Cerebellar nuclear complex (tissue), 1 donor: ENCODE results near the gene RIN3.
"Not testable (repeated sequence)": the region's sequence is repeated elsewhere in the genome, so short reads cannot be mapped to it uniquely, and the experiment has no call there.

Experiments used
- DNase-seq, 2 experiments: peaks; one replicate each; lab custom pipeline; 2025; lab: John Stamatoyannopoulos, UW

The RIN3 gene

DNA sequence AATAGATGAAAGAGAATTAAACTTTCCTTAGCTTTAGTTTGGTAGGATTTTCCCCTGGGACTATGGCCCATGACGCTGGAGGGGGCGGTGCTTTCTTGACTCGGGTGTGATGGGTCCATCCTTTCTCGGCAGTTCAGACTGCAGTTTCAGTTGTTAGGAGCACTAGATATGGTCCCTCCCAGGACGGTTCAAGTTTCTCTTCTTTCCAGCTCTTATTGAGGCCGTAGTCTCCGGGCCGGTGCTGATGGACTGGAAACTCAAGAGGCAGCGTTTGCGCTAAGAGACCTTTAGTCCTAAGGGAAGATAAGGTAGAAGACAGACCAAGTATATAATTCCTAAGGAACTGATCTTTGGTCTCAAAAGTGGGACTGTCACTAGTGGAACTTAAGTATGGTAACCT, 111.2 kb downstream of the RIN3 start:
- DNase-seq: no peak

DNA sequence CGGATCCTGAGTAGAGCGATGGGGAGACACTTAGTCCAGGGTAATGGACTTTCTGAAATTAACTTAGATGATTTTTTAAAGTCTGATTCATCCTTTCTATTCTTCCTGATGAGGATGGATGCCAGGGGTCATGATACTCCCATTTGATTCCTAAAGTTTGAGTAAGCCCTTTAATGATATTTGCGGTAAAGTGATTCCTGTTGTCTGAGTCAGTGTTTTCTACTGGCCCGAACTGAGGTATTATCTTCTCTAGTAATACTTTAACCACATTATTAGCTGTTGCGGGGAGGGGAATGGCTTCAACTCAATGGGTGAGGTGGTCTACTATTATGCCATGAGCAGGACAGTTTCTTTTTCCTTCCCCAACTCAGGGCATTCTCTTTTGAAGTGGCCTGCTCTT, 111.6 kb downstream of the RIN3 start:
- DNase-seq: no peak

DNA sequence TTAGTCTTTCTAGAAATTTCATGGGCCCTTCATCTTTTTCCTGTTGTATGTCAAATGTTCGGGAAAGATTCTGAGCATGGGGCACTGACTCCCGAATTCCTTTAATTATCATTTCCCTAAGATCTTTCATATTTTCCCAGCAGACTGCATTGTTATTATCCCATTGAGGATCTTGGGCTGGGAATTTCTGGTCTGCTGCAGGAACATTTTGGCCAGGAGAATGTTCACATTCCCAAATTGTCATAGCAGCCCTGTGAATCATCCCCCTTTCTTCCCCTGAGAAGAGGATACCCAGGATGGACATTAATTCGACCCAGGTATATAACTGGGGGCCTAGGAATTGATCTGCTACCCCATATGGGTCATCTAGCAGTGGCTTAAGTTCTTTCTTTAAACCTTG, 112.5 kb downstream of the RIN3 start:
- DNase-seq: no peak

DNA sequence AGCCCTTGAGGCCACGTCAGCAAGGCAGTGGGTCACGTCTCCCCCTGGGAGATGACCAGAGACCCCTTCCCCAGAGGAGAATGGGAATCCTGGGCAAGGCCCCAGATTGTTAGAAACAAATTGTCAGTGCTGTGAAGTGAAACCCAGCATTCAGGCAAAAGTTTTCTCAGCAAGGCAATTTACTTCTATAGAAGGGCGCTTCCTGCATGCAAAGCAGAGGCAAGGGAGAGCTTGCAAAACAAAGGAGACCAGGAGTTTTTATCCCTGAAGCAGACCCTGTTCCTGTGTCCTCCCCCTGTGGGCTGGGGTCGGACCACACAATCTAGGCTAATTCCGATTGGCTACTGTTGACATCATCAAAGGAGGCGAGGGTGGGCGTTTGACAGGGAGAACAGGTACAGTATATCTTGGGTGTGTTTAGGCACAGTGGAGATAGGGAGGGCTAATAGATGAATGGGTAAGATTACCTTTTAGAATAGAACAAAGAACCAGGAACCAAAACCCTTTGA, 114.2 kb downstream of the RIN3 start:
- no peak for DNase-seq

DNA sequence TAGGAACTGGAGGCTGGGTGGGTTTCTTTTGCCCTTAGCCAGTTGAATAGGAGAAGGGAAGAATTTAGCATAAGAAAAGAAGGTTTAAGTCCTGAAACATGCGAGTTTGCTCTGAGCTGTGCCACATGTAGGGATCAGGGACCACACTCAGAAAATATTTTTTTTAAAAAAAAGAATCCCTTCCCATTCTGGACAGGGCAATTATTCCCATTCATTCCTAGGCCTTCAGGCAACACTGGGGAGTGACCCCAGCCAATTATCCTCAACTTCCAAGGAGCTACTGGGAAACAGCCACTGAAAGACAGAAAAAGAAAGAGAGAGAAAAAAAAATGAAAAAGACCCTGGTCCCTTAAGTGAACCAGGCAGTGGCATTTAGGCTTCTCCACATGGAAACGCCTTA, 115.1 kb downstream of the RIN3 start:
- DNase-seq: no peak

DNA sequence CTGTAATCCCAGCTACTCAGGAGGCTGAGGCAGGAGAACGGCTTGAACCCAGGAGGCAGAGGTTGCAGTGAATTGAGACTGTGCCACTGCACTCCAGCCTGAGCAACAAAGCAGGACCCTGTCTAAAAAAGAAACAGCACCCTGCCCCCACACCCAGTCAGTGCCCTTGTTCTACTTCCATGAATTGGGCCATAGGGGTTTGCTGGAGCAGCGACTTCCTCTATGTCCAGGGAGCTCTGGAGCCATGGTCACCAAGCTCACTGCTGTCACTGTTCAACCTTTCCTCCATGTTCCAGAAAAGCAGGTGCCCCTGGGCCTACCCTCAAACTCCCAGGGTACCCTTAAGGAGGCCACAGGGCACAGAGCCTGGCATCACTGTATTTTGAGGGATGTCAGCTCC, 116.8 kb downstream of the RIN3 start:
- no peak for DNase-seq

DNA sequence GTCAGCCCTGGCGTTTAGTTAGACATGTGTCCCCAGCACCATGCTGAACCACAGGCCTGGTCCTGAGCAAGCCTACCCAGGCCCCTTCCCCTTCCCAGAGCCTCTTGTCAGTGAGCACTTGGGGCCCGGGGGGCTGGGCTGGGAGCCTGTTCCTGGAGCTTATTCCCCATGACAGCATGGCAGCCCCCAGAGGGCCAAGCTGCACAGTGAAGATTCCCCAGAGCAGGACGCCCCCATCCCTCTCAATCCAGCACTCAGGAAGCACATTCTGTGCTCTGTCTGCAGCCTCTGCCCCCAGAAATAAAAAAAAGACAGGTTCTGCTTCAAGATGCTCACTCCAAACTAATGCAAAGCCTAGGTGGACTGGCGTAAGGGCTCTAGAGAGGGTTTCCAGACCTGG, 117.5 kb downstream of the RIN3 start:
- no peak for DNase-seq

DNA sequence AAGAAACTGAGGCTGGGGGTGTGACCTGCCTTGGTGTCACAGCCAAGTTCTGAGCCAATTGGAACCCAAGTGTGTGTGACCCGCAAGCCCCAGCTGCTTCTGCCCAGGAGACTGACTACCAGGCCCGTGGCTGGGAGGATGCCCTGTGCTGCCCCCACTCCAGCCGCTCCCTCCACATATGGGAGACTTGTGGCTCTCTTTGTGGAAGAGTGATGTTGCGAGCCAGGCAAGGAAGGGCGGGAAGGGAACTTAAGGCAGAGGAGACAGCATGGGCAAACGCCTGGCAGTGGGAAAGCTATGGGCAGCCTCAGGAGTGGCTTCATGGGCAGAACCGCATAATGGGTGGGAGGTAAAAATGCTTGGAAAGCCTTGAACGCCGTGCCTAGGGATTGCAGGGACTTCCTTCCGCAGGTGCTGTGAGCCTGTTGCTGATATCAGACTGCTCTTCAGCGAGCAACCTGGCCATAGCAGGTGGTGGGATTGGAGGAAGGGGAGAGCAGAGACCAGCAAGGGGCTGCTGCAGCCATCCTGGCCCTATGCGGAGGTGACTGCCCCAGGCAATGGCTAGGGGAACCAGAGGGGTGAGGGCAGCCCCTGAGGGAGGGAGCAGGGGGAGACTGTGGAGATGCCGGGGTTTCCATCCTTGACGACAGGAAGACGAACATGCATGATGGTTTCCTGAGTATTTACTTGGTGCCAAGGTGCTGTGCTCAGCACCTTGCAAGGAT, 119.1 kb downstream of the RIN3 start:
- DNase-seq: no peak

DNA sequence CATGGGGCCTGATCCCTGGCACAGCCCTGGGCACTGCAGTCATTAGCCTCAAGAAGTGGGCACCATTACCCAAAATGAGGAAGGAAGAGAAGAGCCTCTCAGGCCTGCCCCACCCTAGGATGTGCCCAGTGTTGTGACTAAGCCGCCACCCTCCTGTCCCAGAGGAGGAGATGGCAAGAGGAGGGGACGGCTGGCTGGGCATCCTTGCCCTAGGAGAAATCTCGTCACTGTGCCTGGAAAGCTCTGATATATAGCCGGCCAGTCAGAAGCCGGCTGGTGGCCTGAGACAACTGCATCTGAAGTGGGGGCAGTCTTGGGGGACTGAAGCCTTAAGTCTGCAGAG, 119.7 kb downstream of the RIN3 start:
- DNase-seq: no peak

DNA sequence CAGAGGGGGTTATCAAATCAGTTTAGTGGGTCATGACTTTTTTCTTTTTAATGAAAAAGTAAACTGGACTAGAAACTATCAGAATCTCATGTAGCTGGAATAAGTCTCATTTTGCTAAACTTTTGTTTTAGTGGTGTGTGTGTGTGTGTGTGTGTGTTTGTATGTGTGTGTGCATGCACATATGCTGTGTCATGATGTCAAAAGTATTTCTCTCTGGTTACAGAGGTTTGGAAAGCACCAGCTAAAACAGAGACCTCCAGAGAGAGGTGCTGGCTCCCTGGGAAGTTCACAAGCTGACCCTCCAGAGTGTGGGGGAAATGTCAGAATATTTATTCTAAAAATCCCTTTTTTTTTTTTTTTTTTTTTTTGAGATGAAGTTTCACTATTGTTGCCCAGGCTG, 120.1 kb downstream of the RIN3 start:
- DNase-seq: no peak

DNA sequence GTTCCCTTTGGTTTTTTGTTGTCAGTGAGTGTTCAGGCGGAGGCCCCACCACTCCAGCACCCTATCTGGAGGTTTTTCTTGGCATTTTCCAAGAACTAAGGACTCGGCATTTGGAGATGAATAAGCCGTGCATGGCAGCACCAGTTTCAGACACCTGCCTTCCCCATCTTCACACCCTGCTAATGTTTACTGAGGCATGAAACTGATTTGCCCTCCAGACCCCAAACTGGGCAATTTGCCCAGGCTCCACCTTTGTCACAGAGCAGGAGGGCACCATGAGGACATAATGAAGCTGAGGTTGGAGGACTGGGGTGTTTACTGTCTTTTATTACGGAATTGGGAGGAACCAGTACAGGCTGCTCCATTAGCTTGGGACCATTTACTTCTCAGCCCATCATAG, 121.5 kb downstream of the RIN3 start:
- no peak for DNase-seq

DNA sequence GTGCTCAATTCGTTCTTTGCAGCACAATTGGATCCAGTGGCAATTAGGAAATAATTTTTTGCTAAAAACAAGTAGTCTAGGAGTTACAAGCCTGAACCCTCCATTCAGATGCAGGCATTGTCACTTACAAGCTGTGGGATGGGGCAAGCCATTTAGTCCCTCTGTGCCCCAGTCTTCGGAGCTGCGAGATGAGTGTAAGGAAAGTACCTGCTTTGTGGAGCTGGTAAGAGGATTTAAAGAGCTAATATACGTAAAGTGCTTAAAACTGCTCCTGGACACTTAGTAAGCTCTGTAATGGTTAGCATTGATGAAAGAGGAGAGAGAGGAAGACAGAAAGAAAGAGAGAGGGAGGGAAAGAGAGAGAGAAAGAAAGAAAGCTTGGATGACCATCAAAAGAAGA, 122.3 kb downstream of the RIN3 start:
- no peak for DNase-seq

DNA sequence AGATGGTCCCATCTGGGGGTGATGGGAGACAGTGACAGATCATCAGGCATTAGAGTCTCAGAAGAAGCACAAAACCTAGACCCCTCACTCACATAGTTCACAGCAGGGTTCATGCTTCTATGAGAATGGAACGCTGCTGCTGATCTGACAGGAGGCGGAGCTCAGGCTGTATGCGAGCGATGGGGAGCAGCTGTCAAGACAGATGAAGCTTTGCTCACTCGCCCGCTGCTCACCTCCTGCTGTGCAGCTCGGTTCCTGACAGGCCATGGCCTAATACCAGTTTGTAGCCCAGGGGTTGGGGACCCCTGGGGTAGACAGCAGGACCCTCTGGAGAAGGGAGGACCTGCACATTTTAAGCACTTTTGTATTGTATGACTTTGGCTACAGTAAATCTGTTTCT, 123.6 kb downstream of the RIN3 start:
- DNase-seq: no peak

DNA sequence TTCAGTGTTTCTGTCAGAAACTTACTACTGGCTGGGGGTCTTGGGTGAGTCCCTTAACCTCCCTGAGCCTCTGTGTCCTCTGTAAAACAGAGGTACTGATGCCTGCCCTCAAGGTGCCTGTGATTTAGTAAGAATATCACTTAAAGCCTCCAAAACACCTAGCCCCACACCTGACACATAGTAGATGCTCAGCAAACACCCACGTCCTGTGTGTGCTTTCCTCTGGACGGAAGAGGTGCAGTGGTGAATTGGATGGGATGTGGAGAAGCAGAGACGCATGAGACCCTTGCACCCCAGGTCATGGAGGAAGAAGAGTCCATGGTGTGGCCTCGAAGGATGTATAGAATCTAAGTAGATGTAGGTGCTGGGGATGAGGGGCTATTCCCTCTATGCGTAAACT, 124.3 kb downstream of the RIN3 start:
- DNase-seq: no peak

DNA sequence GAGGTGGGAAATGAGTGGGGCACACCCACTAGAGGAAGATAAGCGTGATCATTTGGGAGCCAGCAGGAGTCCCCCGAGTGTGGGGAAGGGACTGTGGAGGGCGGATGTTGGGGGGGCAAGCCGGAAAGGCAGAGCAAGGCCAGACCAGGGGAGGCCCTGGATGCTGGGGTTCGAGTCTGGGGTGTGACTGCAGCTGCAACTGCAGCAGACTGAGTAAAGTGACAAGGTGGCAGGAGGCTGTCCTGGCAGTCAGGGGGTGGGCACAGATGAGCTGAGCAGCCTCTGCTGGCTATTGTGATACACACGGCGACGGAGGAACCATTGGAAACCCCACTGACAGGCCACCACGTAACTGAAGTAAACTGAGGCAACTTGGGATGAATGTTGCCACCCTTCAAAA, 124.7 kb downstream of the RIN3 start:
- DNase-seq: no peak

DNA sequence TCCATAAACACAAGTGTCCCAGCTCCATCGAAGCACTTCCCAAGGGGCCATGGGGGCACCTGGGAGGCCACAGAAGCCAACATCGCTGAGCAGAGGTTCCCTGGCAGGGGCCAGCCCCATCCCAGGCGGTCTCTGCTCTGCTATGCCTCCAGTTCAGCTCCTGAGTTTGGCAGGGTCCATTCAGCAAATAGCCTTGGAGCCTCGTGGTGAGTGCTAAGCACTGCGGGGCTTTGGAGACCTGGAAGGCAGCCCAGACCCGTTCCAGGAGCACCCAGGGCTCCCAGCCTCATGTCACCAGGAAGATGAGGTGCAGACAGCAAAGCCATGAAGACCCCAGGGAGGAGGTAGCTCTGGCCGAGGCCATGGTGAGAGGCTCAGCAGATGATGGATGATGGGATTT, 125.3 kb downstream of the RIN3 start:
- DNase-seq: no peak

DNA sequence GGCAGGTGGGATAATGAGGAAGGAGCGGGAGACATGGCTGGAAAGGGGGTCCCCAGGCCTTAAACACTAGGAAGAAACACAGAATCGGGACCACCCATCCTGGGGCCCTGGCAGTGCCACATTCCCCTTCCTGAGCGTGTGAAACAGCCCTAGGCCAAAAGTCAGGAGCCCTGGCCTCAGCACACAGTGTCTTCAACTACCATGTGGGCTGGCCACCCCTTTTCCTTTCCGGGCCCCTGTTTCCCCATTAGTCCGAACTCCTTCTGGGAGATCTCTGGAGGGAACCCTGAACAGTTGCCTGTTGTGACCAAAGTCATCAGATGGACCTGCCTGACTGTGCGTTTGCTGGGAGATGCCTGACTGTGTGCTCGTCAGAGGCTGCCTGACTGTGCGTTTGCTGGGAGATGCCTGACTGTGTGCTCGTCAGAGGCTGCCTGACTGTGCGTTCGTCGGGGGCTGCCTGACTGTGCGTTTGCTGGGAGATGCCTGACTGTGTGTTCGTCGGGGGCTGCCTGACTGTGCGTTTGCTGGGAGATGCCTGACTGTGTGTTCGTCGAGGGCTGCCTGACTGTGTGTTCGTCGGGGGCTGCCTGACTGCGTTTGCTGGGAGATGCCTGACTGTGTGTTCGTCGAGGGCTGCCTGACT, 126.0 kb downstream of the RIN3 start:
- not testable (repeated sequence) for DNase-seq

DNA sequence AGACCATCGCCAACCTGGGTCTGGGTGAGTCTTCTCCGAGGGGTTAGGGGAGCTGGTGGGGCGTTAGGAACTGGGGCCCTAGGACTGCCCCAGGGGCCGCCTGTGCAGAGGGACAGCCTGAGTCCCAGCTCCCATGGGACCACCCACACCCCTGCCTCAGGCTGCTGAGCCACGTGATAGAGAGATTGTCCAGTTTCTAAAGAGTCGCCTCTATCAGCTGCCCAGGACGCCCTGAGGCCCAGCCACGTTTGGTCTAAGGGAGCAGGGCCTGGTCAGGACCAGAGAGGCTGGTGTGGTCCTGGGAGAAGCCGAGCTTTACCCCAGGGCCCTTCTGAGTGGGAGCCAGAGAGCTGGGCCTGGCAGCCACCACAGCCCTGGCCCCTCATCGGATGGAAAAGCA, 127.7 kb downstream of the RIN3 start:
- no peak for DNase-seq

DNA sequence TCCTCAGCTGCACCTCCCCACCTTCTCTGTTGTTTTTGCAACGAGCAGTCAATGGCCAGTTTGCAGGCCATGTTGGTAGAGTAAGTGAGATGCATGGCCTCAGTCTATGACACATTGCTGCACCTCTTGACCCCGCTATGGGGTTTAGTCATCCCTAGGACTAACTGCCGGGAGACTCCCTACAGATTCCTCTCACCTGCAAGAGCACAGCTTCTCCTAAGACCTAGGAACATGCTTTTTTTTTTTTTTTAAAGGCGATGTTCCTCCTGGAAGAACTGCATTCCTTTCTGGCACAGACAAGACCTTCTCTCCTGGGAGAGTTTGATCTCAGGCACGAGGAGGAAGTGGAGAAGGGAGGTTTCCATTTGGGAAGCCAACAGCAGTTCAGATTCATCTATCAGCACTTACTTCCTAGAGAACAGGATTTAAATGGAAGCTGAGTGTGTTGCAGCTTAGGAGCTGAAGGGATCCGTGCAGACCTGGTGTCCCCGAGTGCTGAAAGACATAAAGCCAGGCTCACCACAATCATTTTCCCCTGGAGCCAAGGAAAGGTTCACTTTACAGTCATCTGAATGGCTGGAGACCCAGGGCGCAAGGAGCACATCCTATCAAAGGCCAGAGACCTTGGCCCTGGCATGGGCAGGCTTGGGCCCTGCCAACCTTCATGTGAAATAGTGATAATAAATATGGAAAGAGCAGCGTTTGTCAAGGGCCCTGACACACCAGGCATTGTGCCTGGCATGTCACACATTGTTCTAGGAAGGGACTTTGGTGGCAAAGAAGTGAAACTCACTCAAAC, 130.8 kb downstream of the RIN3 start:
- DNase-seq: no peak

DNA sequence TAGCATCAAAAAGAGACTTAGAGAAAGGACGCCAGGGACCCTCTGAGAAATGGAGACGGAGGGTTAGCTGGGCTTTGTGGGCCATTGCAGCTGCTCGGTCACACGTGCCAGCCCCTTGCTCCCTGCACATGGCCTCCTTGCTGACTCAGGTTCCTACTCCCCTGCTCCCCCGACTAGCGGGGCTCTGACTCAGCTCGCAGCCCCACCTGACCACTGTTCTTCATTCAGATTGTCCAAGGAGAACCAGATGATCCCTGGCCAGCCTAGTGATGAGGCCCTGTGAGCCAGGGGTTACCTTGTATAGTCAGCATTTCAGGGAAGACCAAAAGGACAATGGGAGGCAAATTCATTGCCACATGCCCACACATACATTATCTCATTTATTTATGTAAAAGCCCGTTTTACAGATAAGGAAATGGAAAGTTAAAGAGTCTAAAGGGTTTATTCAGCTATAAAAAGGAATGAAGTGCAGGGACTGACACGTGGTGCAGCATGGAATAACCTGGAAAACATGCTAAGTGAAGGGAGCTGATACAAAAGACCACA, 131.5 kb downstream of the RIN3 start:
- DNase-seq: no peak

DNA sequence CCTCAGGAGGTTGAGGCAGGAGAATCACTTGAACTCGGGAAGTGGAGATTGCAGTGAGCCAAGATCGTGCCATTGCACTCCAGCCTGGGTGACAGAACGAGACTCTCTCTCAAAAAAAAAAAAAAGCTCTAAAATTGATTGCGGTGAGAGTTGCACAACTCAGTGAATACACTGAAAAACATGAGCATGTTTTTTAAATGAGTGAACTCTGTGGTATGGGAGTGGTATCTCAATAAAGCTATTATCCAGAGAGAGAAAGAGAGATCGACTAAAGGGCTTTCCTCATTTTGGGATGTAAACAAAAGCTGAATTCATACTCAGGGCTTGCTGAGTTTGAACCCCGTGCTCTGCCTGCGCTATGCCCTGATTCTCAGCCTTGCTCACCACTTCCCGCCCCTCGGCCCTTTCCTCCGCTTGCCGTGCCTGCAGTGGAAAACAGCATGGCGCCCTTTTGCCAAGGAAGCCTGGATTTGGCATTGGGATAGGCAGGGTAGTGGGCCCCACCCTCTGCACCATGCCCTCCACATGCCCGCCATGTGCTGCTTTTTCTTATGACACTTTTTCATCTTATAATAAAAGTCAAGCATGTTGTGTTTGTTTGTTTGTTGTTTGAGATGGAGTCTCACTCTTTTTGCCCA, 132.4 kb downstream of the RIN3 start:
- DNase-seq: no peak
